CD4-positive, CD25-positive, alpha-beta regulatory T cell (primary cell): ENCODE results near the gene MX1. TPM values are rescaled to one million over a fixed set of nuclear protein-coding genes. Genes with fewer than 3 reads are reported as not detected.

ENCODE experiments used
- ATAC-seq, 2 donors: fragments of 150-1000 bp; cut with Tn5 transposase; one replicate each; pipeline ENCODE4 v1.10.0; 2021; ENCODE audit warnings: low read depth in 2 of 2, moderate number of reproducible peaks in 2 of 2, moderate library complexity in 1 of 2
- DNase-seq, 3 donors: peaks; one replicate each; pipeline versions ENCODE4 v3.0.0 to v3.0.0-alpha.2; 2012 to 2022; ENCODE audit warnings: mixed read lengths in 1 of 3
- H3K27ac ChIP-seq: one replicate; pipeline ENCODE4 v1.7.0; 2013; ENCODE audit warnings: mild to moderate bottlenecking, low read length; ENCODE audit not compliant: insufficient read depth, poor library complexity, severe bottlenecking
- H3K27me3 ChIP-seq: one replicate; pipeline ENCODE4 v1.7.0; 2013; ENCODE audit warnings: low read length; ENCODE audit not compliant: control insufficient read depth, insufficient read depth
- H3K36me3 ChIP-seq: one replicate; pipeline ENCODE4 v1.7.0; 2013; ENCODE audit warnings: mild to moderate bottlenecking, low read length, moderate library complexity; ENCODE audit not compliant: control insufficient read depth, insufficient read depth
- H3K4me1 ChIP-seq: 2 replicates; pipeline ENCODE4 v1.7.0; 2013; ENCODE audit warnings: mild to moderate bottlenecking, low read length; ENCODE audit not compliant: insufficient read depth, control insufficient read depth, poor library complexity, severe bottlenecking
- H3K4me3 ChIP-seq: one replicate; pipeline ENCODE4 v1.7.0; 2013; ENCODE audit warnings: low read depth, mild to moderate bottlenecking, low read length, moderate library complexity
- H3K9me3 ChIP-seq, 2 experiments: 1 replicate in 1 of 2; 2 replicates in 1 of 2; pipeline ENCODE4 v1.7.0; 2013; ENCODE audit warnings: low read length in 2 of 2, mild to moderate bottlenecking in 1 of 2, moderate library complexity in 1 of 2; ENCODE audit not compliant: control insufficient read depth in 2 of 2
- H3K27ac Mint-ChIP-seq, 3 donors: one replicate each; pipeline ENCODE4 v1.8.0; 2020 to 2022; ENCODE audit warnings: mild to moderate bottlenecking in 3 of 3, mixed read lengths in 3 of 3, moderate library complexity in 2 of 3
- H3K27me3 Mint-ChIP-seq: one replicate; pipeline ENCODE4 v1.8.0; 2022; ENCODE audit warnings: mild to moderate bottlenecking, mixed read lengths
- H3K36me3 Mint-ChIP-seq: one replicate; pipeline ENCODE4 v1.8.0; 2020; ENCODE audit warnings: mixed read lengths
- H3K4me1 Mint-ChIP-seq, 4 donors: one replicate each; pipeline ENCODE4 v1.8.0; 2020 to 2022; ENCODE audit warnings: mixed read lengths in 4 of 4, mild to moderate bottlenecking in 1 of 4
- H3K4me3 Mint-ChIP-seq, 4 donors: one replicate each; pipeline ENCODE4 v1.8.0; 2020 to 2022; ENCODE audit warnings: mild to moderate bottlenecking in 4 of 4, mixed read lengths in 4 of 4, moderate library complexity in 3 of 4
- H3K9me3 Mint-ChIP-seq, 7 donors: one replicate each; pipeline ENCODE4 v1.8.0; 2020 to 2022; ENCODE audit warnings: mixed read lengths in 7 of 7, mild to moderate bottlenecking in 3 of 7, moderate library complexity in 2 of 7
- polyA plus RNA-seq, 4 donors: library from polyadenylated mRNA; unstranded; fragments of 300-500 nt; fragmentation: Illumina TruSeq; gene quantifications; one replicate each; pipeline ENCODE4 v1.2.3, GENCODE V29; 2021
- total RNA-seq: library from RNA; stranded (reverse); gene quantifications from one replicate; pipeline ENCODE4 v1.2.3, GENCODE V29; 2022

MX1 gene
- total and polyA plus RNA-seq, 5 donors from 2014 or later = 82.5 to 137 (median 95.2) TPM

DNA sequence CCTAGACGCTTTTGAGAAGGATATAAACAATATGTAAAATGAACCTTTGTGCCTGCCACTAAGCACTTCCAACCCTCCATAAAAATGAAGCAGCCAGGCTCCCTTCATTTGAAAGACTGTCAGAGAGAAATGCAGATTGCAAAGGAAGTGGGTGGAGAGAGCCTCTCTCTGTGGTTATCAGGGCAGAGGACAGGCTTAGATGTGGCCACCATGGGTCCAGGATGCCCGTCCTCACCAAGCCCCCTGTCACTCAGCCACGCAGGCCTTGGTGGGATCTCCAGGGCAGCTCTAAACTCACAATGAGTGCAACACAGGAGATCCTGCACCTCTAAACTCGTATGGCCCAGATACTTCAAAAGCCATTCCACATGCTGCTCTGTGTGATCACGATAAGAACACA, 44.0 kb downstream of the MX1 start:
- Mint-ChIP-seq H3K36me3 (no peaks in the 10 kb centered on the region), H3K27ac (peak overlapping the region in 1 of 3 donors; percentile 65), H3K4me1 (peaks cover 0 to 5% (median under 1%) of the 10 kb centered on the region in 4 donors), H3K9me3 (peaks cover 0 to 4% (median 0%) of the 10 kb centered on the region in 7 donors), H3K4me3 (no peak overlapping the region), H3K27me3 (peaks cover 22% of the 10 kb centered on the region)
- Histone ChIP-seq H3K4me3 (no peak overlapping the region), H3K4me1 (no peaks in the 10 kb centered on the region), H3K9me3 (no peaks in the 10 kb centered on the region), H3K27me3 (no peaks in the 10 kb centered on the region), H3K27ac (no peak overlapping the region), H3K36me3 (no peaks in the 10 kb centered on the region)
- ATAC-seq = peak in 1 of 2 donors; percentile 37
- no peak for DNase-seq

DNA sequence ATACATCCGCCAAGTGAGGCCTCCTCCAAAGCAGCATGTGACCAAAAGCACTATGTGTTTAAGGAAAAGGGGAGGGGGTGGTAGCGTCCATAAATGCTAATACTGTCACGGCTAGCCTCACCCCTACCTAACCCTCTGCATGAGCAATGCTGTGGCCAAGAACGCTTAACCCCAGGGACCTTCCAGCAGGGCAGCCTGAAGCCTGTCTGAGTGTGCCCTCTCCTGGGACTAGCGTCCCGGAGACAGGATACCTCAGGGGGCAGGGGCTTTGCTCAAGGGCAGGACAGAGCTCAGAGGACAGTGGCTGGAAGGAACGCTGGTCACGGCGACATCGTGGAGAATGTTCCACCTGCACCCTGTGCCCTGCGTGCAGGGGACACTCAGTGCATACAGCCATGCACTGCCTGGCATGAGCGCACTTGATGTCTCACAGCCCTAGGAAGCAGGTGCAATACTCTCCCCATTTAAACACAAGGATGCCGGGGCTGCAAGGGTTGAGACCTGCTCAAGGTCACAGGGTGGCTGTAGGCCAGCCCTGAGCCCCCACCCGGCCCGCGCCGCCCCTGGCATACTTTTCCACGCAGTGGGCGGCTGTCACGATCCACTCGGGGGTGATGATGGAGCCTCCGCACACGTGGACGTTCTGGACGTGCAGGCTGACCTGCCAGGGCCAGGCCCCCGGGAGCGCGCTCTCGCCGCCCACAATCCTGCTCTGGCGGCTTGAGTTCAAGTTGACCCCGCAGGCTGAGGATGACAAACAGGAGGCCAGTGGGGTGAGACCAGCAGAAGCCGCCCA, 46.9 kb downstream of the MX1 start:
- no peak for ATAC-seq
- no peak overlapping the region for H3K27ac Mint-ChIP-seq
- H3K9me3 ChIP-seq = no peaks in the 10 kb centered on the region
- no peak overlapping the region for H3K4me3 ChIP-seq
- H3K27me3 Mint-ChIP-seq = peaks cover 22% of the 10 kb centered on the region
- H3K27ac ChIP-seq = no peak overlapping the region
- no peaks in the 10 kb centered on the region for H3K36me3 Mint-ChIP-seq
- H3K4me1 Mint-ChIP-seq = peaks cover 0 to 8% (median under 1%) of the 10 kb centered on the region in 4 donors
- peaks cover 0 to 4% (median 0%) of the 10 kb centered on the region in 7 donors for H3K9me3 Mint-ChIP-seq
- DNase-seq = no peak
- no peaks in the 10 kb centered on the region for H3K36me3 ChIP-seq
- H3K27me3 ChIP-seq = no peaks in the 10 kb centered on the region
- H3K4me1 ChIP-seq = no peaks in the 10 kb centered on the region
- no peak overlapping the region for H3K4me3 Mint-ChIP-seq

DNA sequence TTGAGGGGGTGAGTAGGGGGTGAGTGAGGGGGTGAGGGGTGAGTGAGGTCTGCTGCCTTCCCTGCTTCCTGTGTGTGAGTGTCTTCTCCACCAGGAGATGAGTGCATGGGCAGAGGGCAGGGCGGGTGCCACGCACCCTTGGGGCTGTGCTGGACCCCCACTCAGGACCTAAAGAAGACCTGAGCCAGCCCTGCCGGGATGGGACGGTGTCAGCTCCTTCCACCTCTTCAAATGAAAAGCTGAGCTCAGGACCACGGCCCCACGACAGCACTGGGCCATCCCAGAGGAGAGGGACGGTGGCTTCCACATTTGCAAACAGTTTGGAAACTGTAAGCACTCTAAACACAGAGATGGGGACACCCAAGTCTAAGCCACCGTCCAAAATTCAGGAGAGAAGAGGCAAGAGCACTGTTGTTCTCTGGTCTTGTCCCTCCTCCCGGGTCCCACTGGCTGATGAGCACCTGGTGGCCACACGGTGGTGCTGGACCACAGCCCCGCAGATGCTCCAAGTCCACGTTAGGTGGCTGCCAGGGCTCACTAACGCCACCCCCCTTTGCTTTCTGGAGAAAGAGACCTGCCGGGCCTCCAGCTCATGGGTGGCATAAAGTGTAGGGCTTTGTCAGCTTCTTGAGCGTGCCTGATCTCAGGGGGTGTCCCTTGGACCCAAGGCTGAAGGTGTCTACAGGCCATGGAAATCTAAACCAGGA, 49.8 kb downstream of the MX1 start:
- H3K36me3 Mint-ChIP-seq = no peaks in the 10 kb centered on the region
- no peak overlapping the region for H3K27ac ChIP-seq
- H3K27me3 Mint-ChIP-seq = peaks cover 6% of the 10 kb centered on the region
- no peak for ATAC-seq
- no peaks in the 10 kb centered on the region for H3K27me3 ChIP-seq
- no peaks in the 10 kb centered on the region for H3K4me1 ChIP-seq
- H3K4me3 ChIP-seq = no peak overlapping the region
- no peak overlapping the region for H3K4me3 Mint-ChIP-seq
- no peaks in the 10 kb centered on the region for H3K9me3 Mint-ChIP-seq
- H3K36me3 ChIP-seq = no peaks in the 10 kb centered on the region
- DNase-seq = no peak
- H3K4me1 Mint-ChIP-seq = peaks cover 0 to 3% (median 0%) of the 10 kb centered on the region in 4 donors
- H3K27ac Mint-ChIP-seq = no peak overlapping the region
- H3K9me3 ChIP-seq = no peaks in the 10 kb centered on the region

DNA sequence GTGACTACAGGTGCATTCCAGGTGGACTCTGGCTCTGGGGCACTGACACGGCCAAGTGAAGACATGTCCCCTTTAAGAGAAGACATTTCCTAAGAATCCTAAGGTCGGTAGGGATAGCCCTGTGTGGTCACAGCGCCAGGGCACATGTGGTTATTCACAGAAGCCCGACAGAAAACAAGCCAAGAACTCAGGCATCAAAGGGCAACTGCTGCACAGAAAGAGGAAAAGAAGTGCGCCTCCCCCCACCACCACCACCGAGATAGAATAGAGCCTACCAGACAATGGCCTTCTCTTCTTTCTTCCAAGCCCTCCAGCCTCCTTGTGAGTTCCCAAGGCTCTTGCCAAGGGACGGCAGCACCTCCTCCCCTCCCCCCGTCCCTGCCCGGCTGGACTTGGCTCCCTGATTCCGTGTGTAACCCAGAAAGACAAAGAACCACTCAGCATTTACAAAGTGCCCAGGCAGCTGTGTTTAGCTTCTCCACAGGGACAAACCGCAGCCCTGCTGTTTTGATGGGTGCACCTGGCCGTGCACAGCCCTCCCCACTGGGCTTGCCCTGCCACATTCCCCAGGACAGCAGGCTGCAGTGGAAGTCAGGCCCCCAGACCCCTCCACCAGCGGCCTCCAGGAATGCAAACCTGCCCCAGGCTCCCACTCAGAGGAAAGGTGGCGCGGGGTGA, 51.7 kb downstream of the MX1 start:
- Histone ChIP-seq H3K9me3 (no peaks in the 10 kb centered on the region), H3K27ac (no peak overlapping the region), H3K36me3 (no peaks in the 10 kb centered on the region), H3K4me1 (no peaks in the 10 kb centered on the region), H3K27me3 (peaks cover 2% of the 10 kb centered on the region), H3K4me3 (no peak overlapping the region)
- Mint-ChIP-seq H3K9me3 (no peaks in the 10 kb centered on the region), H3K27ac (no peak overlapping the region), H3K36me3 (no peaks in the 10 kb centered on the region), H3K4me1 (peaks cover 0 to 3% (median 0%) of the 10 kb centered on the region in 4 donors), H3K4me3 (no peak overlapping the region), H3K27me3 (no peaks in the 10 kb centered on the region)
- no peak for DNase-seq
- ATAC-seq = no peak

DNA sequence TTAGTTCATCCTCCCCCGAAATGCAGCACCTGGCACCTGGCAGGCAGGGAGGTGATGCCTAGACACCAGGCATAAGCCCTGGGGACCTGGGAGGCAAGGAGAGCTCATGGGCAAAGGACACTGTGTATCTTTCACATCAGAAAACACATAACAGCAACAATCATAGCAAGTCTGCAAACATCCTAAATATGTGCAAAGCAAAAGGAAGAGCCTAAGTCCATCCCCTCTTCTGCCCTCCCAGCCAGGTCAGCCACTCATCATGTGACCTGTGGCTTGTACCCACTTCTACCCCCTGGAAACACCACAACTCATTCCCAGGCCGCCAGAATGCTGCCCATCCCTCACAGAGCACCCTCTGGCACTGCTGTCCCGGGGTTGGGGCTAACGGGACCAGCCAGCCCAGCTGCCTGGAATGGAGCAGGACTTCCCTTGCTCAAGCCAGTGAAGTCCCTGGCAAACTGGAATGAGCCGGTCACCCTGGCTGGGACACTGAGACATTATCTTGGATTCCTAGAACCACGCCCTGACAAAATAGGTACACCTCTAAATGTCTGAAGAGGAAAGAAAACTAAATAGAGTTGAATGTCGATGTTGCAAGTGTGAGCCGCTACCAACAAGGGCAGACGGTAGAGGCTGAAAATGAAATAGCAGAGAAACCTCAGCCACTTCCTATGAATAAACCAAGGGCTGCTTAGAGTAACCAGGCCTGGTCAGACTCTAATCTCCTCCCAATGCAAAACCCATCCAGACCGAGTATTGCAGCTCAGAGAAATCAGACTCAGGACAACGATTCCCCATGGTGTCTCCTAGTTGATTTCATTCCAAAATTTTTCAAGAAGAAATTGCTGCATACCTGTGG, 52.5 kb downstream of the MX1 start:
- no peaks in the 10 kb centered on the region for H3K4me1 ChIP-seq
- Mint-ChIP-seq H3K4me1 (peaks cover 0 to 3% (median 0%) of the 10 kb centered on the region in 4 donors), H3K4me3 (no peak overlapping the region), H3K36me3 (no peaks in the 10 kb centered on the region), H3K27me3 (no peaks in the 10 kb centered on the region), H3K27ac (no peak overlapping the region), H3K9me3 (no peaks in the 10 kb centered on the region)
- H3K9me3 ChIP-seq = no peaks in the 10 kb centered on the region
- no peak for DNase-seq
- no peak for ATAC-seq
- no peaks in the 10 kb centered on the region for H3K36me3 ChIP-seq
- peaks cover 2% of the 10 kb centered on the region for H3K27me3 ChIP-seq
- no peak overlapping the region for H3K4me3 ChIP-seq
- H3K27ac ChIP-seq = no peak overlapping the region

DNA sequence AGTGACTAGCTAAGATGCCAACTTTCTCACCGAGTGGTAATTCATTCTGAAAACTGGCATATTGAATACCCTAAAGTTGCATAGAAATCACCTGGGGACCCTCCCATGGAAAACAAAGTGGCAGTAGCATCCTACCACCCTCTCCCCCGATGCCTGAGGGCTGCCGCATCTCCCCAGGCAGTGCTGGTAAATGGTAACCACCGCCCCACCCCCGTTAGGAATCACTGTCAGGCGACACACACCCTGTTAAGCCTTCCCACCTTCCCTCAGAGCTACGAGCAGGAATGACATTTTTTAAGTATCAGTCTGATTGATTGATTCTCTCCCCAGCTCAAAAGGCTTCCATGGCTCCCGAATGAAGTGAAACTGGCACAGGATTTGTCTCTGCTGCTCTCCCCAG, 53.6 kb downstream of the MX1 start:
- Mint-ChIP-seq H3K36me3 (no peaks in the 10 kb centered on the region), H3K9me3 (no peaks in the 10 kb centered on the region), H3K27ac (no peak overlapping the region), H3K4me3 (no peak overlapping the region), H3K27me3 (no peaks in the 10 kb centered on the region), H3K4me1 (peaks cover 0 to 3% (median 0%) of the 10 kb centered on the region in 4 donors)
- H3K4me3 ChIP-seq = no peak overlapping the region
- DNase-seq (no peak), ATAC-seq (no peak)
- no peak overlapping the region for H3K27ac ChIP-seq
- H3K27me3 ChIP-seq = peaks cover 2% of the 10 kb centered on the region
- no peaks in the 10 kb centered on the region for H3K9me3 ChIP-seq
- H3K4me1 ChIP-seq = no peaks in the 10 kb centered on the region
- H3K36me3 ChIP-seq = no peaks in the 10 kb centered on the region

DNA sequence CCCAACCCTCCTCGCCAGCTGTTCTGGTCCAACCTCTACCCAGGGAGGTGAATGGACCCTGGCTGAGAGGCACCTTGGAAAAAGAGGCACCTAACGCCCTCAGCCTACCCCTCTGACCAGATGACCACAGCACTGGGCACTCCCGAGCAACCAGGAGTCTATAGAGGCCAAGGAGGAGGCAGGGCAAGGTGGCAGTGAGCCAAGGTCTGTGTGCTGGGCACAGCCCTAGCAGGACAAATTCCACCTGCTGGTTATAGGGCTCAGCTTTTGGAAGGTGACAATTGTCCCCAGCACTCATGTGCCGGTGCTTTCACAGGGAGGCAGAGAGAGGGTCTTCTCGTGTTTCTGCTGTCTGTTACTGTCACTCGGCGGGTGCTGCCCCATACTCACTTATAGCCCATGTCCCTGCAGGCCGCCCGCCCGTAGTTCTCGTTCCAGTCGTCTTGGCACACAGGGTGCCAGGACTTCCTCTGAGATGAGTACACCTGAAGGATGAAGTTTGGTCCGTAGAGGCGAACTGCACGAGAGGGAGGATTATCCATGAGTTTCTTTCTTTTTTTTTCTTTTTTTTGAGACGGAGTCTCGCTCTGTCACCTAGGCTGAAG, 54.1 kb downstream of the MX1 start:
- Histone ChIP-seq H3K27ac (no peak overlapping the region), H3K36me3 (no peaks in the 10 kb centered on the region), H3K4me1 (no peaks in the 10 kb centered on the region), H3K4me3 (no peak overlapping the region), H3K27me3 (peaks cover 2% of the 10 kb centered on the region), H3K9me3 (no peaks in the 10 kb centered on the region)
- Mint-ChIP-seq H3K4me3 (no peak overlapping the region), H3K4me1 (peaks cover 0 to 3% (median 0%) of the 10 kb centered on the region in 4 donors), H3K36me3 (no peaks in the 10 kb centered on the region), H3K27ac (no peak overlapping the region), H3K9me3 (no peaks in the 10 kb centered on the region), H3K27me3 (no peaks in the 10 kb centered on the region)
- DNase-seq (no peak), ATAC-seq (no peak)
